ENCODE measurements around the gene CSKMT.
"Not testable (repeated sequence)": the region's sequence is repeated elsewhere in the genome, so short reads cannot be mapped to it uniquely, and the experiment has no call there.

Gene CSKMT

GRCh38 chr11:62654297-62654696 lies 10.8 kb upstream of the CSKMT start:
- no peak for DNase-seq (ENCODE audit: low spot score)
- no peak for FAIRE-seq

- no peak for DNase-seq (ENCODE audit: low spot score)
Observed at GRCh38 chr11:62656796-62657429, 8.2 kb upstream of the CSKMT start.

GRCh38 chr11:62664405-62665074 lies 572 bp upstream of the CSKMT start:
- DNase-seq (ENCODE audit: low spot score) = peak; percentile 40
- no peak for FAIRE-seq

More at GRCh38 chr11:62656796-62657429, 8.2 kb upstream of the CSKMT start:
- no peak for FAIRE-seq

- DNase-seq (ENCODE audit: low spot score) = peak; percentile 10
- no peak for FAIRE-seq
Observed at GRCh38 chr11:62665599-62666258, 617 bp downstream of the CSKMT start.

- no peak for DNase-seq (ENCODE audit: low spot score)
- no peak for FAIRE-seq
Observed at GRCh38 chr11:62666259-62666926, 1.3 kb downstream of the CSKMT start.

- DNase-seq (ENCODE audit: low spot score) (peak; percentile 7), FAIRE-seq (no peak)
Observed at GRCh38 chr11:62667460-62667859, 2.3 kb downstream of the CSKMT start.

- no peak for FAIRE-seq
- DNase-seq (ENCODE audit: low spot score) = peak; percentile 7
Observed at GRCh38 chr11:62669420-62670161, 4.5 kb downstream of the CSKMT start.

- DNase-seq (ENCODE audit: low spot score) = peak; percentile 7
- FAIRE-seq = no peak
Observed at GRCh38 chr11:62671236-62671607, 6.1 kb downstream of the CSKMT start.

- FAIRE-seq (no peak), DNase-seq (ENCODE audit: low spot score) (peak; percentile 78)
Observed at GRCh38 chr11:62671608-62672389, 6.7 kb downstream of the CSKMT start, which contains the start of the genes LBHD1 and UQCC3. Gene LBHD1 (minus strand): TSS chr11:62672267. CDS start chr11:62670031, 2,236 bp downstream. Gene UQCC3 (plus strand): TSS chr11:62671673. CDS start chr11:62671746, 73 bp downstream.

GRCh38 chr11:62673196-62673525 lies 8.0 kb downstream of the CSKMT start:
- DNase-seq (ENCODE audit: low spot score) (peak; percentile 5), FAIRE-seq (no peak)

- DNase-seq (ENCODE audit: low spot score); FAIRE-seq: not testable (repeated sequence)
Observed at GRCh38 chr11:62675415-62675814, 10.3 kb downstream of the CSKMT start.

GRCh38 chr11:62676698-62677097 lies 11.6 kb downstream of the CSKMT start:
- DNase-seq (ENCODE audit: low spot score) = no peak
- no peak for FAIRE-seq

- DNase-seq (ENCODE audit: low spot score) (no peak), FAIRE-seq (no peak)
Observed at GRCh38 chr11:62677156-62677555, 12.0 kb downstream of the CSKMT start.

GRCh38 chr11:62677714-62678113 lies 12.6 kb downstream of the CSKMT start:
- FAIRE-seq (no peak), DNase-seq (ENCODE audit: low spot score) (no peak)

GRCh38 chr11:62678433-62678769 lies 13.3 kb downstream of the CSKMT start:
- FAIRE-seq (no peak), DNase-seq (ENCODE audit: low spot score) (no peak)

GRCh38 chr11:62678770-62679696 lies 13.9 kb downstream of the CSKMT start, which contains the start of gene UBXN1:
Gene UBXN1 (minus strand): TSS chr11:62679073. CDS start chr11:62678923, 150 bp downstream.
- FAIRE-seq (no peak), DNase-seq (ENCODE audit: low spot score) (peak; percentile 67)

GRCh38 chr11:62680825-62681240 lies 15.7 kb downstream of the CSKMT start:
- FAIRE-seq (no peak), DNase-seq (ENCODE audit: low spot score) (peak; percentile 41)

GRCh38 chr11:62682518-62682917 lies 17.4 kb downstream of the CSKMT start:
- DNase-seq (ENCODE audit: low spot score) = no peak
- FAIRE-seq = no peak

Data from RCC 7860 (cell line).